HL-60 (cell line): Measurements from ENCODE around the gene MPRIP.

ENCODE experiments used
- DNase-seq, 2 experiments: peaks; one replicate each; pipeline ENCODE4 v3.0.0-alpha.2; 2010 to 2020; ENCODE audit warnings: low read depth in 1 of 2, low spot score in 1 of 2
- H3K27ac ChIP-seq: fragments of 250-450 bp; sonication (Bioruptor Pico); replicated peaks from 2 replicates; pipeline ENCODE4 v1.5.1; 2020; ENCODE audit warnings: mild to moderate bottlenecking, moderate library complexity
- H3K27me3 ChIP-seq: fragments of 250-450 bp; sonication (Bioruptor Pico); 2 replicates; pipeline ENCODE4 v1.5.1; 2021; ENCODE audit warnings: mild to moderate bottlenecking, moderate library complexity; ENCODE audit not compliant: insufficient read depth, poor library complexity, severe bottlenecking
- H3K4me3 ChIP-seq: replicated peaks from 2 replicates; pipeline ENCODE4 v1.5.1; 2011; ENCODE audit warnings: mild to moderate bottlenecking, control low read depth, low read length; ENCODE audit not compliant: insufficient read depth
- GABPA ChIP-seq: IDR thresholded peaks from 2 replicates; pipeline ENCODE4 v1.6.1; 2012; ENCODE audit warnings: low read depth
- POLR2AphosphoS5 ChIP-seq: IDR thresholded peaks from 2 replicates; pipeline ENCODE4 v1.6.1; 2012; ENCODE audit warnings: low read depth
- SPI1 ChIP-seq: IDR thresholded peaks from 2 replicates; pipeline ENCODE4 v1.6.1; 2012; ENCODE audit warnings: low read depth, mild to moderate bottlenecking, borderline replicate concordance
- TF ChIP-seq, protein P1 (sequence below): IDR thresholded peaks from one replicate; pipeline ENCODE4 v1.5.1; 2011; ENCODE audit warnings: low read length, control low read depth, inconsistent platforms; ENCODE audit not compliant: insufficient read depth
- TF ChIP-seq, protein P2 (sequence below): IDR thresholded peaks from 2 replicates; pipeline ENCODE4 v1.6.1; 2012; ENCODE audit warnings: low read depth; ENCODE audit not compliant: insufficient replicate concordance

Gene MPRIP

DNA sequence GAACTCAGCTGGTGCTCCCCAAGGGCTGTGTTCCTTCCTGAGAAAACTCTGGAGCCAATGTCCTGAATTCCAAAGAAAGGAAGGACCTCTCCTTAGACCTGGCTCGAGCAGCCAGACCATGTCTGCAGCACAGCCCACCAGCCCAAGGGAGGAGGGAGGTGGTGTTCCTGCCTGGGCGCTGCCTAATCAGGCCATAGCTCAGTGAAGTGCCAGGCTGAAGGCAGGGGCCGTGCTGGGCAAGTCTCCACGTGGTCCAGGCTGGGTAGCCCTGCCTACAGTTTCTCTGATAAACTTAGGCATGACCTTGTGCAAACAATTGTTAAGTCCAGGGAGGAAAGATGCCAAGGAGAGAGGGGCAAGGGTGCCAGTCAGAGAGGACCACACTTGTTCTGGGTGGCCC lies 76.8 kb downstream of the MPRIP start:
- Histone ChIP-seq H3K27me3 (no peaks in the 10 kb centered on the region), H3K4me3 (no peak overlapping the region), H3K27ac (no peak overlapping the region)
- no peak for DNase-seq
- TF ChIP-seq POLR2AphosphoS5 = no peak
- no peak for TF ChIP-seq GABPA
- no peak for TF ChIP-seq SPI1
- TF ChIP-seq, protein P1, sequence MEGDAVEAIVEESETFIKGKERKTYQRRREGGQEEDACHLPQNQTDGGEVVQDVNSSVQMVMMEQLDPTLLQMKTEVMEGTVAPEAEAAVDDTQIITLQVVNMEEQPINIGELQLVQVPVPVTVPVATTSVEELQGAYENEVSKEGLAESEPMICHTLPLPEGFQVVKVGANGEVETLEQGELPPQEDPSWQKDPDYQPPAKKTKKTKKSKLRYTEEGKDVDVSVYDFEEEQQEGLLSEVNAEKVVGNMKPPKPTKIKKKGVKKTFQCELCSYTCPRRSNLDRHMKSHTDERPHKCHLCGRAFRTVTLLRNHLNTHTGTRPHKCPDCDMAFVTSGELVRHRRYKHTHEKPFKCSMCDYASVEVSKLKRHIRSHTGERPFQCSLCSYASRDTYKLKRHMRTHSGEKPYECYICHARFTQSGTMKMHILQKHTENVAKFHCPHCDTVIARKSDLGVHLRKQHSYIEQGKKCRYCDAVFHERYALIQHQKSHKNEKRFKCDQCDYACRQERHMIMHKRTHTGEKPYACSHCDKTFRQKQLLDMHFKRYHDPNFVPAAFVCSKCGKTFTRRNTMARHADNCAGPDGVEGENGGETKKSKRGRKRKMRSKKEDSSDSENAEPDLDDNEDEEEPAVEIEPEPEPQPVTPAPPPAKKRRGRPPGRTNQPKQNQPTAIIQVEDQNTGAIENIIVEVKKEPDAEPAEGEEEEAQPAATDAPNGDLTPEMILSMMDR = no peak
- TF ChIP-seq, protein P2, sequence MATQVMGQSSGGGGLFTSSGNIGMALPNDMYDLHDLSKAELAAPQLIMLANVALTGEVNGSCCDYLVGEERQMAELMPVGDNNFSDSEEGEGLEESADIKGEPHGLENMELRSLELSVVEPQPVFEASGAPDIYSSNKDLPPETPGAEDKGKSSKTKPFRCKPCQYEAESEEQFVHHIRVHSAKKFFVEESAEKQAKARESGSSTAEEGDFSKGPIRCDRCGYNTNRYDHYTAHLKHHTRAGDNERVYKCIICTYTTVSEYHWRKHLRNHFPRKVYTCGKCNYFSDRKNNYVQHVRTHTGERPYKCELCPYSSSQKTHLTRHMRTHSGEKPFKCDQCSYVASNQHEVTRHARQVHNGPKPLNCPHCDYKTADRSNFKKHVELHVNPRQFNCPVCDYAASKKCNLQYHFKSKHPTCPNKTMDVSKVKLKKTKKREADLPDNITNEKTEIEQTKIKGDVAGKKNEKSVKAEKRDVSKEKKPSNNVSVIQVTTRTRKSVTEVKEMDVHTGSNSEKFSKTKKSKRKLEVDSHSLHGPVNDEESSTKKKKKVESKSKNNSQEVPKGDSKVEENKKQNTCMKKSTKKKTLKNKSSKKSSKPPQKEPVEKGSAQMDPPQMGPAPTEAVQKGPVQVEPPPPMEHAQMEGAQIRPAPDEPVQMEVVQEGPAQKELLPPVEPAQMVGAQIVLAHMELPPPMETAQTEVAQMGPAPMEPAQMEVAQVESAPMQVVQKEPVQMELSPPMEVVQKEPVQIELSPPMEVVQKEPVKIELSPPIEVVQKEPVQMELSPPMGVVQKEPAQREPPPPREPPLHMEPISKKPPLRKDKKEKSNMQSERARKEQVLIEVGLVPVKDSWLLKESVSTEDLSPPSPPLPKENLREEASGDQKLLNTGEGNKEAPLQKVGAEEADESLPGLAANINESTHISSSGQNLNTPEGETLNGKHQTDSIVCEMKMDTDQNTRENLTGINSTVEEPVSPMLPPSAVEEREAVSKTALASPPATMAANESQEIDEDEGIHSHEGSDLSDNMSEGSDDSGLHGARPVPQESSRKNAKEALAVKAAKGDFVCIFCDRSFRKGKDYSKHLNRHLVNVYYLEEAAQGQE = no peak

DNA sequence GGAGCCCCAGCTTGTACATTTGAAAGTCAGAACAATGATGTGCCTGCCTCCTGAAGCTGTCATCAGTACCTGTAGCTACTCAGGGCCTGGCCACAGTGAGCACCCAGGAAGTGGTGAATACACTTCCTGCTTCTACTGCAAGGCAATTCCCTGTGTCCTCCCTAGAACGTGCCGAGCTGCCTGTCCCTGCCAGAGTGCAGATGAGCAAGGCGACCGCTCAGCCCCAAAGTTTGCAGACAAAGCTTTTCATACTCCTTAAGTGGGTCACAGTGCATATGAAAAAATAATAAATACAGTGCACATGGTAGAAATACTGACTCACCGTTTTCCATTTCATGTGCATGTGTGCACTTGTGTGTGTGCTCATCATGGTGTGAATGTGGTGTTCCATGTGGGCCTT lies 77.3 kb downstream of the MPRIP start:
- no peak overlapping the region for H3K27ac ChIP-seq
- TF ChIP-seq, protein P2 = no peak
- peak; percentile 7; the same call in 1 of the 2 replicates for TF ChIP-seq SPI1
- TF ChIP-seq, protein P1 = no peak
- peak in 1 of 2 experiments; percentile 6 for DNase-seq

DNA sequence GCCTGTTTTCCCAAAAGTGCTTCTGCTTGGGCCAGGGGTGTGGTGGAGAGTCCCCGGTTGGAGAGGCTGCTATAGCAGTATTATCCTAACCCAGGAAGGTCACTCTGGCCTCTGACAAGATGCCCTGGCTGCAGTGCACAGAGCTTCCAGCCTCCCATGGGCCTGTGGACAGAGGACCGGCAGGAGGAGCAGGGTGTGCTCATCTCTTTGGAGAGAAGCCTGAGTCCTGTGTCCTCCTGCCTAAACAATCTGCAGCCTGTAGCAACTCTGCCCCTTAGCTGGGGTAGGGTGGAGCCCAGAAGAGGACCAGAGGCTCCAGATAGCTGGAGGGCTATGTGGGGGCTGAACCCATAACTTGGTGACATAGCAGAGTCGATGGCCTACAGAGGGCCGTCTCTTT lies 78.0 kb downstream of the MPRIP start:
- Histone ChIP-seq H3K27me3 (no peaks in the 10 kb centered on the region), H3K4me3 (no peak overlapping the region), H3K27ac (no peak overlapping the region)
- no peak for DNase-seq
- no peak for TF ChIP-seq POLR2AphosphoS5
- no peak for TF ChIP-seq SPI1
- TF ChIP-seq, protein P2 = no peak
- TF ChIP-seq, protein P1 = no peak
- TF ChIP-seq GABPA = no peak

More for the DNA sequence above, 77.3 kb downstream of the MPRIP start:
- H3K4me3 ChIP-seq = no peak overlapping the region
- H3K27me3 ChIP-seq = no peaks in the 10 kb centered on the region
